Mucosa of descending colon (tissue), 3 donors: ENCODE results near the gene SERPINC1. TPM values are rescaled to one million over a fixed set of nuclear protein-coding genes. Genes with fewer than 3 reads are reported as not detected.
"Not testable (repeated sequence)": the region's sequence is repeated elsewhere in the genome, so short reads cannot be mapped to it uniquely, and the experiment has no call there.

Source experiments
- ATAC-seq: fragments of 200-7000 bp; cut with Tn5 transposase; one replicate; pipeline ENCODE4 v1.9.1; 2020; ENCODE audit warnings: mild to moderate bottlenecking, moderate library complexity
- DNase-seq, 3 donors: peaks; one replicate each; pipeline ENCODE4 v3.0.0-alpha.2; 2020
- H3K36me3 ChIP-seq: fragments of 200-600 bp; one replicate; pipeline ENCODE4 v1.8.0; 2021; ENCODE audit warnings: low read depth, mild to moderate bottlenecking
- H3K4me1 ChIP-seq: fragments of 200-600 bp; one replicate; pipeline ENCODE4 v1.8.0; 2021; ENCODE audit warnings: low read depth, mild to moderate bottlenecking
- H3K4me3 ChIP-seq: fragments of 200-600 bp; one replicate; pipeline ENCODE4 v1.8.0; 2021; ENCODE audit warnings: mild to moderate bottlenecking
- H3K9me3 ChIP-seq: fragments of 200-600 bp; one replicate; pipeline ENCODE4 v1.8.0; 2021; ENCODE audit warnings: mild to moderate bottlenecking
- intact Hi-C, 2 donors: fragments of 100-400 bp; cut with DNase I in 1 of 2; cut with micrococcal nuclease in 1 of 2; formaldehyde crosslinking; loops; one replicate each; pipeline versions ENCODE4 v1.11.0 to v1.11.1; 2022; cut with DNase I, micrococcal nuclease
- total RNA-seq, 3 donors: library from RNA; stranded (reverse); fragmentation: NEBNext Ultra II Directional in 2 of 3; extraction: Animal tissue kit (Norgen Biotek cat#: 25700) in 2 of 3; gene quantifications; one replicate each; pipeline versions ENCODE4 v1.2.1 to v1.2.4, GENCODE V29; 2021 to 2023
- TF ChIP-seq, protein P1 (sequence below): fragments of 200-600 bp; IDR thresholded peaks from one replicate; pipeline ENCODE4 v1.8.0; 2022; ENCODE audit warnings: antibody characterized with exemption, mild to moderate bottlenecking
- donor health status: DM: no; HTN: no; CAD: no; lungs with moderate emphysema.
- donor health status: DM: no; HTN: no; CAD: no.
- donor health status: DM: no; HTN: yes; CAD: no.

Gene SERPINC1
- total RNA-seq, 3 donors from 2014 or later, result not detected

DNA sequence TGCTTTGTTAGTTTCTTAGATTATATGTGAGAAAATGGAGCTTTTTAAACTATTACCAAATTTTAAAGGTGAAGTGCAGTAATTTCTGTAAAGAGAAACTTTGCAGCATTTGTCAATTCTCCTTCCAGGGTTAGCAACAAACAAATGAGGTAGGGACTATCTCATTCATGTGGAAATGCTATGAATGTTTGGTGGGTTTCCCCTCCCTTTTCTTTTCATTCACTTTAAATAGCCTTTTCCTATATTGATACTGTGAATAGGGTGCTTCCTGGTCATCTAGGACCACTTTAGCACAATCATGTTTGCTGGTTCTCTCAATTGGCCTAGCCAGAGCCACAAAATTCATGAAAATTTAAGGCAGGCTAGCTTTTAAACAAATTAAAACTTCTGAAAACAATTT lies 28.4 kb downstream of the SERPINC1 start:
- no peaks in the 10 kb centered on the region for H3K4me1 ChIP-seq
- intact Hi-C loops, result no loop called here
- H3K9me3 ChIP-seq, result no peaks in the 10 kb centered on the region
- no peak overlapping the region for H3K4me3 ChIP-seq
- H3K36me3 ChIP-seq, result no peaks in the 10 kb centered on the region
- ATAC-seq (no peak), DNase-seq (no peak)
- TF ChIP-seq, protein P1, sequence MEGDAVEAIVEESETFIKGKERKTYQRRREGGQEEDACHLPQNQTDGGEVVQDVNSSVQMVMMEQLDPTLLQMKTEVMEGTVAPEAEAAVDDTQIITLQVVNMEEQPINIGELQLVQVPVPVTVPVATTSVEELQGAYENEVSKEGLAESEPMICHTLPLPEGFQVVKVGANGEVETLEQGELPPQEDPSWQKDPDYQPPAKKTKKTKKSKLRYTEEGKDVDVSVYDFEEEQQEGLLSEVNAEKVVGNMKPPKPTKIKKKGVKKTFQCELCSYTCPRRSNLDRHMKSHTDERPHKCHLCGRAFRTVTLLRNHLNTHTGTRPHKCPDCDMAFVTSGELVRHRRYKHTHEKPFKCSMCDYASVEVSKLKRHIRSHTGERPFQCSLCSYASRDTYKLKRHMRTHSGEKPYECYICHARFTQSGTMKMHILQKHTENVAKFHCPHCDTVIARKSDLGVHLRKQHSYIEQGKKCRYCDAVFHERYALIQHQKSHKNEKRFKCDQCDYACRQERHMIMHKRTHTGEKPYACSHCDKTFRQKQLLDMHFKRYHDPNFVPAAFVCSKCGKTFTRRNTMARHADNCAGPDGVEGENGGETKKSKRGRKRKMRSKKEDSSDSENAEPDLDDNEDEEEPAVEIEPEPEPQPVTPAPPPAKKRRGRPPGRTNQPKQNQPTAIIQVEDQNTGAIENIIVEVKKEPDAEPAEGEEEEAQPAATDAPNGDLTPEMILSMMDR, result no peak

DNA sequence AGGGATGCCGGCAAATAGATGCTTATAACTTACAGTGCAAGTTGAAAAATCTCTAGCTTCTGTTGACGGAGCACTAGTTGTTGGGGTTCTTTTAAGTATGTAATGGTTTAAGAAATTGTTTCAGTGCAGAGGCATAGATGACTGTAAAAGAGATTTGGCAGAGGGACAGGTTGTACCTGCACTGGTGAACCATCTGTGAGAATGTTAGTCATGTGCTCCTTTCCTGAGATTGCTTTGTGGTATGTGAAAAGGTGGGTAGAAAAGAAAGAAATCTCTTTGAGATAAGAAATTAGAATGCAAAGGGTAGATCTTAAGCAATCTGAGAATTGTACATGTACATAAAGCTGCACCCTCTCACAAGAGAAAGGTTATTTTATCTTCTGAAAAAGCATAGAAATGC lies 29.5 kb downstream of the SERPINC1 start:
- Histone ChIP-seq H3K4me1 (no peaks in the 10 kb centered on the region), H3K36me3 (no peaks in the 10 kb centered on the region), H3K4me3 (no peak overlapping the region), H3K9me3 (no peaks in the 10 kb centered on the region)
- TF ChIP-seq, protein P1, result no peak
- intact Hi-C loops, result no loop called here
- DNase-seq (no peak), ATAC-seq (no peak)

GRCh38 chr1:173886746-173887611 lies 30.1 kb downstream of the SERPINC1 start:
- Histone ChIP-seq H3K36me3 (no peaks in the 10 kb centered on the region), H3K9me3 (no peaks in the 10 kb centered on the region), H3K4me1 (no peaks in the 10 kb centered on the region), H3K4me3 (no peak overlapping the region)
- DNase-seq (no peak), ATAC-seq (no peak)
- TF ChIP-seq, protein P1, result no peak
- intact Hi-C loops, result no loop called here

GRCh38 chr1:173884701-173885100 lies 32.4 kb downstream of the SERPINC1 start:
- no peaks in the 10 kb centered on the region for H3K4me1 ChIP-seq
- no peaks in the 10 kb centered on the region for H3K36me3 ChIP-seq
- H3K4me3 ChIP-seq, result no peak overlapping the region
- intact Hi-C loops, result no loop called here
- ATAC-seq (no peak), DNase-seq (no peak)
- no peaks in the 10 kb centered on the region for H3K9me3 ChIP-seq
- TF ChIP-seq, protein P1, result no peak

DNA sequence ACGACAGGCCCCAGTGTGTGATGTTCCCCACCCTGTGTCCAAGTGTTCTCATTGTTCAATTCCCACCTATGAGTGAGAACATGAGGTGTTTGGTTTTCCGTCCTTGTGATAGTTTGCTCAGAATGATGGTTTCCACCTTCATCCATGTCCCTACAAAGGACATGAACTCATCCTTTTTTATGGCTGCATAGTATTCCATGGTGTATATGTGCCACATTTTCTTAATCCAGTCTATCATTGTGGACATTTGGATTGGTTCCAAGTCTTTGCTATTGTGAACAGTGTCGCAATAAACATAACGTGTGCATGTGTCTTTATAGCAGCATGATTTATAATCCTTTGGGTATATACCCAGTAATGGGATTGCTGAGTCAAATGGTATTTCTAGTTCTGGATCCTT lies 36.0 kb downstream of the SERPINC1 start:
- H3K4me3 ChIP-seq, H3K36me3 ChIP-seq, H3K9me3 ChIP-seq, intact Hi-C loops, DNase-seq, H3K4me1 ChIP-seq, ATAC-seq: not testable (repeated sequence)

- DNase-seq (no peak), ATAC-seq (no peak)
- intact Hi-C loops, result no loop called here
- Histone ChIP-seq H3K9me3 (no peaks in the 10 kb centered on the region), H3K4me3 (no peak overlapping the region), H3K36me3 (no peaks in the 10 kb centered on the region), H3K4me1 (no peaks in the 10 kb centered on the region)
- TF ChIP-seq, protein P1, result no peak
Measured at GRCh38 chr1:173878251-173878650, 38.9 kb downstream of the SERPINC1 start.
